Neural cell (in vitro differentiated cells): ENCODE measurements around the gene RAB21. TPM values are rescaled to one million over a fixed set of nuclear protein-coding genes. Genes with fewer than 3 reads are reported as not detected.

ENCODE experiments used
- H2AFZ ChIP-seq: fragments of 200-600, 300-800 bp; sonication (generic), shearing (Covaris generic); 2 replicates; pipeline ENCODE4 v1.6.0; 2014; ENCODE audit warnings: low read depth, mild to moderate bottlenecking, antibody characterized with exemption, low read length, moderate library complexity
- H3F3A ChIP-seq: fragments of 200-600 bp; shearing (Covaris generic); 2 replicates; pipeline ENCODE4 v1.6.1; 2016; ENCODE audit warnings: mild to moderate bottlenecking, moderate library complexity, mixed read lengths, antibody characterized with exemption, low read length; ENCODE audit not compliant: insufficient read depth, poor library complexity, severe bottlenecking
- H3K27ac ChIP-seq: fragments of 200-600, 300-800 bp; sonication (generic), shearing (Covaris generic); 2 replicates; pipeline ENCODE4 v1.5.1; 2014; ENCODE audit warnings: mild to moderate bottlenecking, low read length, moderate library complexity
- H3K27me3 ChIP-seq: fragments of 300-800, 200-600 bp; sonication (generic), shearing (Covaris generic); 2 replicates; pipeline ENCODE4 v1.6.0; 2014; ENCODE audit warnings: mild to moderate bottlenecking, low read depth, low read length, moderate library complexity; ENCODE audit not compliant: insufficient read depth
- H3K36me3 ChIP-seq: fragments of 300-800, 200-600 bp; sonication (generic), shearing (Covaris generic); 2 replicates; pipeline ENCODE4 v1.5.1; 2014; ENCODE audit warnings: mild to moderate bottlenecking, antibody characterized with exemption, low read length, moderate library complexity; ENCODE audit not compliant: insufficient read depth
- H3K4me2 ChIP-seq: fragments of 300-800, 200-600 bp; sonication (generic), shearing (Covaris generic); 2 replicates; pipeline ENCODE4 v1.6.0; 2014; ENCODE audit warnings: mild to moderate bottlenecking, low read length
- H3K4me3 ChIP-seq: fragments of 300-800, 200-600 bp; sonication (generic), shearing (Covaris generic); 2 replicates; pipeline ENCODE4 v1.5.1; 2014; ENCODE audit warnings: mild to moderate bottlenecking, low read length, moderate library complexity
- H3K79me2 ChIP-seq: fragments of 200-600 bp; shearing (Covaris generic); replicated peaks from 2 replicates; pipeline ENCODE4 v1.6.0; 2014; ENCODE audit warnings: mild to moderate bottlenecking, low read length, moderate library complexity; ENCODE audit not compliant: insufficient read depth
- H3K9ac ChIP-seq: fragments of 300-800, 200-600 bp; sonication (generic), shearing (Covaris generic); 2 replicates; pipeline ENCODE4 v1.6.1; 2016; ENCODE audit warnings: mild to moderate bottlenecking, low read length, mixed read lengths
- H3K9me2 ChIP-seq: fragments of 200-600 bp; shearing (Covaris generic); 2 replicates; pipeline ENCODE4 v1.6.1; 2016; ENCODE audit warnings: mild to moderate bottlenecking, low read length, mixed read lengths; ENCODE audit not compliant: insufficient read depth
- H3K9me3 ChIP-seq: fragments of 200-600, 300-800 bp; sonication (generic), shearing (Covaris generic); 2 replicates; pipeline ENCODE4 v1.6.1; 2016; ENCODE audit warnings: mild to moderate bottlenecking, mixed run types, low read length, moderate library complexity, mixed read lengths
- H4K20me1 ChIP-seq: fragments of 200-600 bp; shearing (Covaris generic); 2 replicates; pipeline ENCODE4 v1.6.1; 2016; ENCODE audit warnings: mild to moderate bottlenecking, mixed run types; ENCODE audit not compliant: insufficient read depth
- EP300 ChIP-seq: fragments of 450-650 bp; conservative IDR thresholded peaks from 2 replicates; pipeline ENCODE4 v1.6.1; 2014; ENCODE audit warnings: antibody characterized with exemption, mild to moderate bottlenecking, moderate library complexity; ENCODE audit not compliant: poor library complexity, severe bottlenecking
- EZH2 ChIP-seq: fragments of 200-600, 300-800 bp; shearing (Covaris generic), sonication (generic); IDR thresholded peaks from 2 replicates; pipeline ENCODE4 v1.6.1; 2014; ENCODE audit warnings: antibody characterized with exemption, low read length, borderline replicate concordance, mild to moderate bottlenecking; ENCODE audit not compliant: insufficient read depth, poor library complexity, severe bottlenecking
- MXI1 ChIP-seq: fragments of 450-650 bp; conservative IDR thresholded peaks from 2 replicates; pipeline ENCODE4 v1.6.1; 2014; ENCODE audit warnings: antibody characterized with exemption, mild to moderate bottlenecking; ENCODE audit not compliant: poor library complexity, severe bottlenecking
- POLR2AphosphoS5 ChIP-seq: IDR thresholded peaks from 2 replicates; pipeline ENCODE4 v1.6.1; 2012
- RAD21 ChIP-seq: fragments of 450-650 bp; conservative IDR thresholded peaks from 2 replicates; pipeline ENCODE4 v1.6.1; 2014; ENCODE audit warnings: antibody characterized with exemption, mild to moderate bottlenecking, moderate library complexity
- REST ChIP-seq: IDR thresholded peaks from 2 replicates; pipeline ENCODE4 v1.6.1; 2012; ENCODE audit warnings: borderline replicate concordance
- SMC3 ChIP-seq: fragments of 450-650 bp; conservative IDR thresholded peaks from 2 replicates; pipeline ENCODE4 v1.6.1; 2014; ENCODE audit warnings: antibody characterized with exemption, mild to moderate bottlenecking, moderate library complexity; ENCODE audit not compliant: poor library complexity
- TAF1 ChIP-seq: IDR thresholded peaks from 2 replicates; pipeline ENCODE4 v1.6.1; 2012; ENCODE audit warnings: low read depth
- polyA plus RNA-seq: library from polyadenylated mRNA; depleted of rRNA; stranded (reverse); fragments of >200 nt; gene quantifications from 2 replicates; pipeline ENCODE4 v1.2.3, GENCODE V29; 2014
- TF ChIP-seq, protein P1 (sequence below): fragments of 450-650 bp; IDR thresholded peaks from 2 replicates; pipeline ENCODE4 v1.5.1; 2014; ENCODE audit warnings: antibody characterized with exemption, mild to moderate bottlenecking, moderate library complexity; ENCODE audit not compliant: poor library complexity, severe bottlenecking

RAB21 gene
- polyA plus RNA-seq, 1 donor from 2014 or later, result 26.3 TPM

- Histone ChIP-seq H3K9me3 (no peaks in the 10 kb centered on the region), H3K27me3 (no peaks in the 10 kb centered on the region), H3K4me2 (no peak overlapping the region), H3K27ac (no peak overlapping the region), H3K9ac (no peak overlapping the region), H3K36me3 (no peaks in the 10 kb centered on the region), H3K79me2 (peaks cover 33% of the 10 kb centered on the region), H3K9me2 (no peaks in the 10 kb centered on the region), H4K20me1 (no peaks in the 10 kb centered on the region), H2AFZ (no peak overlapping the region), H3K4me3 (no peak overlapping the region), H3F3A (no peaks in the 10 kb centered on the region)
- TF ChIP-seq POLR2AphosphoS5 (no peak), SMC3 (no peak), EZH2 (no peak), EP300 (no peak), REST (no peak), RAD21 (no peak), TAF1 (no peak), MXI1 (no peak)
- TF ChIP-seq, protein P1, sequence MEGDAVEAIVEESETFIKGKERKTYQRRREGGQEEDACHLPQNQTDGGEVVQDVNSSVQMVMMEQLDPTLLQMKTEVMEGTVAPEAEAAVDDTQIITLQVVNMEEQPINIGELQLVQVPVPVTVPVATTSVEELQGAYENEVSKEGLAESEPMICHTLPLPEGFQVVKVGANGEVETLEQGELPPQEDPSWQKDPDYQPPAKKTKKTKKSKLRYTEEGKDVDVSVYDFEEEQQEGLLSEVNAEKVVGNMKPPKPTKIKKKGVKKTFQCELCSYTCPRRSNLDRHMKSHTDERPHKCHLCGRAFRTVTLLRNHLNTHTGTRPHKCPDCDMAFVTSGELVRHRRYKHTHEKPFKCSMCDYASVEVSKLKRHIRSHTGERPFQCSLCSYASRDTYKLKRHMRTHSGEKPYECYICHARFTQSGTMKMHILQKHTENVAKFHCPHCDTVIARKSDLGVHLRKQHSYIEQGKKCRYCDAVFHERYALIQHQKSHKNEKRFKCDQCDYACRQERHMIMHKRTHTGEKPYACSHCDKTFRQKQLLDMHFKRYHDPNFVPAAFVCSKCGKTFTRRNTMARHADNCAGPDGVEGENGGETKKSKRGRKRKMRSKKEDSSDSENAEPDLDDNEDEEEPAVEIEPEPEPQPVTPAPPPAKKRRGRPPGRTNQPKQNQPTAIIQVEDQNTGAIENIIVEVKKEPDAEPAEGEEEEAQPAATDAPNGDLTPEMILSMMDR, result no peak
These were observed 16.4 kb downstream of the RAB21 start for GRCh38 chr12:71771069-71771468.

GRCh38 chr12:71772735-71773134 lies 18.1 kb downstream of the RAB21 start:
- Histone ChIP-seq H3F3A (no peaks in the 10 kb centered on the region), H3K9ac (no peak overlapping the region), H3K4me2 (no peak overlapping the region), H3K79me2 (peaks cover 16% of the 10 kb centered on the region), H3K9me3 (no peaks in the 10 kb centered on the region), H3K9me2 (no peaks in the 10 kb centered on the region), H2AFZ (no peak overlapping the region), H3K27me3 (no peaks in the 10 kb centered on the region), H3K36me3 (no peaks in the 10 kb centered on the region), H3K27ac (no peak overlapping the region), H4K20me1 (no peaks in the 10 kb centered on the region), H3K4me3 (no peak overlapping the region)
- TF ChIP-seq, protein P1, result no peak
- TF ChIP-seq EZH2, result no peak
- TF ChIP-seq RAD21, result no peak
- TF ChIP-seq EP300, result no peak
- TF ChIP-seq MXI1, result no peak
- no peak for TF ChIP-seq POLR2AphosphoS5
- TF ChIP-seq REST, result no peak
- no peak for TF ChIP-seq TAF1
- no peak for TF ChIP-seq SMC3
